LNCAP (cell line): ENCODE results near the gene KLHL8.

Source experiments
- CTCF ChIP-seq: fragments of 450-650 bp; IDR thresholded peaks from 2 replicates; pipeline ENCODE4 v1.5.1; 2017; ENCODE audit warnings: mild to moderate bottlenecking

Gene KLHL8

GRCh38 chr4:87220094-87220822, at the start of gene KLHL8:
Gene KLHL8 (minus strand): TSS chr4:87220618. CDS start chr4:87195539, 25,079 bp downstream.
- no peak for TF ChIP-seq CTCF

GRCh38 chr4:87270144-87270543, 49.7 kb upstream of the KLHL8 start:
- peak; percentile 84 for TF ChIP-seq CTCF

- TF ChIP-seq CTCF: no peak
Measured at GRCh38 chr4:87268411-87268810, 48.0 kb upstream of the KLHL8 start.

GRCh38 chr4:87266986-87267385, 46.6 kb upstream of the KLHL8 start:
- TF ChIP-seq CTCF: no peak

GRCh38 chr4:87262886-87263285, 42.5 kb upstream of the KLHL8 start:
- TF ChIP-seq CTCF: no peak

- no peak for TF ChIP-seq CTCF
Measured at GRCh38 chr4:87260477-87260876, 40.1 kb upstream of the KLHL8 start.

GRCh38 chr4:87258677-87259076, 38.3 kb upstream of the KLHL8 start:
- no peak for TF ChIP-seq CTCF

GRCh38 chr4:87257523-87257922, 37.1 kb upstream of the KLHL8 start:
- no peak for TF ChIP-seq CTCF
